ENCODE results near the gene PRSS50.

DNA sequence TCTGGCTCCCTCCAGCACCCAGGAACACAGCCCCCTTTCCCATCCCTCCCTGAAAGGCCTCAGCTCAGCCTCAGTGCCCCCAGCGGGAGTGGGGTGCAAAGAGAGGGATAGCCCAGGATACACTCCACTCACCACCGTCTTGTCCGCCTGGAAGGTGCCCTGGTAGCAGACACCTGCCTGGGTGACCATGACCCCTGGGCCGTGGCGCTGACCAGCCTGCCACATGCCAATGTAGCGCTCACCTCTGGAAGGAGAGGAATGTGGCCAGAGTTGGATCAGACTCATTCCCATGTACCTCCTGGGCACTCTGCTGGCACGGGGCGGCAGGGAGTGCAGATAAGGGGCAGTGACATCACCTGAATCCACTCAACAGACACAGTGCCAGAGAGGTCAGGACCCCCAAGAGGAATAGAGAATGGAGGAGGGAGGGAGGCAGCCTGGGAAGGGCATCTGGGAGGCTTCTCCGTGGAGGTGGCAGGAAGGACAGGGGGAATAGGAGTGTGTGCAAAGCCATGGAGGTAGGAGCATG, 37.3 kb downstream of the PRSS50 start:
- TF ChIP-seq, protein P1, sequence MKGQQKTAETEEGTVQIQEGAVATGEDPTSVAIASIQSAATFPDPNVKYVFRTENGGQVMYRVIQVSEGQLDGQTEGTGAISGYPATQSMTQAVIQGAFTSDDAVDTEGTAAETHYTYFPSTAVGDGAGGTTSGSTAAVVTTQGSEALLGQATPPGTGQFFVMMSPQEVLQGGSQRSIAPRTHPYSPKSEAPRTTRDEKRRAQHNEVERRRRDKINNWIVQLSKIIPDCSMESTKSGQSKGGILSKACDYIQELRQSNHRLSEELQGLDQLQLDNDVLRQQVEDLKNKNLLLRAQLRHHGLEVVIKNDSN (IDR thresholded peaks at IDR 0.05) = no peak
- TF ChIP-seq CREB1 (IDR thresholded peaks at IDR 0.05; ENCODE audit: low read depth) (no peak), RAD21 (IDR thresholded peaks at IDR 0.05; ENCODE audit: low read depth) (no peak), FOXM1 (IDR thresholded peaks at IDR 0.05; ENCODE audit: borderline replicate concordance, low read depth) (no peak), EP300 (IDR thresholded peaks at IDR 0.05; ENCODE audit: borderline replicate concordance) (no peak), TEAD4 (IDR thresholded peaks at IDR 0.05) (no peak), REST (IDR thresholded peaks at IDR 0.05; ENCODE audit: low read depth) (no peak), YY1 (IDR thresholded peaks at IDR 0.05; ENCODE audit: low read depth) (no peak), TCF12 (IDR thresholded peaks at IDR 0.05; ENCODE audit: low read depth) (no peak), CEBPB (IDR thresholded peaks at IDR 0.05) (no peak), TAF1 (IDR thresholded peaks at IDR 0.05; ENCODE audit: low read depth) (no peak), ZBTB7A (IDR thresholded peaks at IDR 0.05; ENCODE audit: low read depth) (no peak), EGR1 (IDR thresholded peaks at IDR 0.05) (no peak)
- TF ChIP-seq, protein P2, sequence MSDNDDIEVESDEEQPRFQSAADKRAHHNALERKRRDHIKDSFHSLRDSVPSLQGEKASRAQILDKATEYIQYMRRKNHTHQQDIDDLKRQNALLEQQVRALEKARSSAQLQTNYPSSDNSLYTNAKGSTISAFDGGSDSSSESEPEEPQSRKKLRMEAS (IDR thresholded peaks at IDR 0.05) = no peak

All from Ishikawa (cell line).